Measurements from ENCODE around the gene CD58. TPM values are rescaled to one million over a fixed set of nuclear protein-coding genes. Genes with fewer than 3 reads are reported as not detected.

The CD58 gene
- total RNA-seq, 1 donor from 2014 or later = 160 TPM

GRCh38 chr1:116569776-116570357, 959 bp downstream of the CD58 start:
- Mint-ChIP-seq H3K36me3 (ENCODE audit: low read depth) (peaks cover 46% of the 10 kb centered on the region), H3K27me3 (no peaks in the 10 kb centered on the region), H3K27ac (peak overlapping the region; percentile 95), H3K9me3 (peaks cover 2% of the 10 kb centered on the region), H3K4me3 (peak overlapping the region; percentile 99), H3K4me1 (peaks cover 84% of the 10 kb centered on the region)
- ChIA-PET CTCF (interaction anchor here (1.0 to 2.2 kb wide), 9 partner anchors 10 to 84 kb away, joined by 4 to 10 read pairs (median 6); no protein-coding TSS in a partner anchor), POLR2A (interaction anchor here (0.8 to 10.0 kb wide), 15 partner anchors 11 to 194 kb away, joined by 3 to 257 read pairs (median 11); no protein-coding TSS in a partner anchor)
- intact Hi-C loops (cut with micrococcal nuclease) = loop anchor here (1.0 to 10.0 kb wide), 11 partner anchors 12 to 1092 kb away; partner anchors contain the start of genes ATP1A1, MAN1A2 and TTF2
- TF ChIP-seq, protein P1, sequence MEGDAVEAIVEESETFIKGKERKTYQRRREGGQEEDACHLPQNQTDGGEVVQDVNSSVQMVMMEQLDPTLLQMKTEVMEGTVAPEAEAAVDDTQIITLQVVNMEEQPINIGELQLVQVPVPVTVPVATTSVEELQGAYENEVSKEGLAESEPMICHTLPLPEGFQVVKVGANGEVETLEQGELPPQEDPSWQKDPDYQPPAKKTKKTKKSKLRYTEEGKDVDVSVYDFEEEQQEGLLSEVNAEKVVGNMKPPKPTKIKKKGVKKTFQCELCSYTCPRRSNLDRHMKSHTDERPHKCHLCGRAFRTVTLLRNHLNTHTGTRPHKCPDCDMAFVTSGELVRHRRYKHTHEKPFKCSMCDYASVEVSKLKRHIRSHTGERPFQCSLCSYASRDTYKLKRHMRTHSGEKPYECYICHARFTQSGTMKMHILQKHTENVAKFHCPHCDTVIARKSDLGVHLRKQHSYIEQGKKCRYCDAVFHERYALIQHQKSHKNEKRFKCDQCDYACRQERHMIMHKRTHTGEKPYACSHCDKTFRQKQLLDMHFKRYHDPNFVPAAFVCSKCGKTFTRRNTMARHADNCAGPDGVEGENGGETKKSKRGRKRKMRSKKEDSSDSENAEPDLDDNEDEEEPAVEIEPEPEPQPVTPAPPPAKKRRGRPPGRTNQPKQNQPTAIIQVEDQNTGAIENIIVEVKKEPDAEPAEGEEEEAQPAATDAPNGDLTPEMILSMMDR (IDR thresholded peaks at IDR 0.05) = no peak
- DNase-seq = no peak
- peak; percentile 5 for ATAC-seq (ENCODE audit: low read depth)

GRCh38 chr1:116569381-116569670, 1.5 kb downstream of the CD58 start:
- Mint-ChIP-seq H3K27ac (peak overlapping the region; percentile 95), H3K4me3 (peak overlapping the region; percentile 99), H3K4me1 (peaks cover 84% of the 10 kb centered on the region), H3K27me3 (no peaks in the 10 kb centered on the region), H3K9me3 (peaks cover 6% of the 10 kb centered on the region), H3K36me3 (ENCODE audit: low read depth) (peaks cover 52% of the 10 kb centered on the region)
- intact Hi-C loops (cut with micrococcal nuclease) = no loop called here
- POLR2A ChIA-PET = interaction anchor here (0.6 to 10.0 kb wide), 14 partner anchors 10 to 1064 kb away, joined by 3 to 257 read pairs (median 10); no protein-coding TSS in a partner anchor
- CTCF ChIA-PET = interaction anchor here (1.0 to 2.0 kb wide), 9 partner anchors 10 to 430 kb away, joined by 3 to 10 read pairs (median 5); no protein-coding TSS in a partner anchor
- DNase-seq (no peak), ATAC-seq (ENCODE audit: low read depth) (no peak)
- TF ChIP-seq, protein P1 (IDR thresholded peaks at IDR 0.05) = no peak

DNA sequence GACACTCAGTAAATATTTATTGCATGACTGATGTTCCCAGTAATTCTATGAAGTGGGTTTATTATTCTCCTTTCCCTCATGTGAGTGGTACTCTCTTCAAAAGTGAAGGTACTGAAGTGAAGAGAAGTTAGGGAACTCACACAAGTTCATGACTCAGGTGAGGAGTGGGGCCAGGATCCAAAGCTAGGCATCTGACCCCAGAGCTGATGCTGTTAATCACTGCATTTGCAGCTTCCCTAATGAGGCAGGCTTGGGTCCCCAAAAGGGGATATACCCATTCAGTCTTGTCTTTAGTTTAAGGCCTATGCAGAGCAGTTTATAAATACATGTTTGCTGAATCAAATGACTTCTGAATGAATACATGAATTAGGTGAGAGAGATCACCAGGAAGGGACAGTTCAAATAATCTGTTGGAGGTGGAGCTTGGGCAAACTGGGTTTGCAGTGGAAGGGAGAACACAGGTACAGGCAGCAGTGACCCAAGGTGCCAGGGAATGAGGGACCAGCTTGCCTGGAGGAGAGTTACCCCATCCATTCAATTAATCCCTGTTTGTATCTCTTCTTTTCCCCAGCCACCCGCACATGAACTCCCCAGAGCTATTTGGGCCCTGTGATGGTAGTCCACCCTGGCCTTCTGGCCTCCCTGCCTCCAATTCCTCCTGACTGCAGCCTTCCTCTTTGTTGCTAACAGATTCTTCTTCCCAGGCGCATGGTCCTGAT, 2.0 kb downstream of the CD58 start:
- intact Hi-C loops (cut with micrococcal nuclease) = no loop called here
- Mint-ChIP-seq H3K27me3 (no peaks in the 10 kb centered on the region), H3K4me3 (peak overlapping the region; percentile 99), H3K27ac (peak overlapping the region; percentile 95), H3K4me1 (peaks cover 84% of the 10 kb centered on the region), H3K36me3 (ENCODE audit: low read depth) (peaks cover 57% of the 10 kb centered on the region), H3K9me3 (peaks cover 11% of the 10 kb centered on the region)
- ChIA-PET POLR2A (interaction anchor here (0.6 to 10.0 kb wide), 15 partner anchors 10 to 1064 kb away, joined by 3 to 257 read pairs (median 10); no protein-coding TSS in a partner anchor), CTCF (interaction anchor here (1.0 to 2.0 kb wide), 9 partner anchors 9 to 430 kb away, joined by 3 to 10 read pairs (median 5); no protein-coding TSS in a partner anchor)
- ATAC-seq (ENCODE audit: low read depth) (no peak), DNase-seq (no peak)
- TF ChIP-seq, protein P1 (IDR thresholded peaks at IDR 0.05) = no peak

DNA sequence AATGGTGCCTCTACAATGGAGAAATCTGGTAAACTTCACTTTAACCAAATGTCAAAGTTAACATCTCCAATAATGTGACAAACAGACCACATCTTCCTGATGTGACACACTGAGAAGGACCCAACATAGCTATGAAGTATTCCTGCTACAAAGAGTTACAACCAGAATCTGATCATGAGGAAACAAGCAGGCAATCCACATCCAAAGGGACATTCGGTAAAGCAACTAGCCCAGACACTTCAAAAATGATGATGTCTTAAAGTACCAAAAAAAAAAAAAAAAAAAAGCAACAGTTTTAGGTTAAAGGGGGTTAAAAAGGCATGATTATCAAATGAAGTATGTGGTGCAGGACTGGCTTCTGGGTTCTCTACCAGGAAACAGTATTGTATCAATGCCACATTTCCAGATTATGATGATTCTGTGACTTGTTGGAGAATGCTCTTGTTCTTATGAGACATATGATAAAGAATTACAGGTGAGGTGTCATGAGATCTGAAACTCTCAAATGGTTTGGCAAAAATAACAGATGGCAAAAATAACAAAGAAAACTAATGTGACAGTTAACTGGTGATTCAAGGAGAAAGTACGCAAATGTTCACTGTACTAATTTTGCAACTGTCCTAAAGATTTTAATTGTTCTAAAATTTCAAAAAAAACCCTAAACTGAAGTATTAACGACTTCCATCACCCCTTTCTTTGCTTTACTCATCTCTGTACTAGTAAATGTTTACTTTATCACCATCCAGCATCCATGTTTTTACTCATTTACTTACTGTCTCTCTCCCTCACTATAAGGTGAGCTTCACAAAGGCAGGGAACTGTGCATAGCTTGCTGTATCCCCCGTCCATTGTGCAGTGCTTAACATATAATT, 2.8 kb downstream of the CD58 start:
- intact Hi-C loops (cut with micrococcal nuclease) = no loop called here
- Mint-ChIP-seq H3K4me1 (peaks cover 84% of the 10 kb centered on the region), H3K36me3 (ENCODE audit: low read depth) (peaks cover 64% of the 10 kb centered on the region), H3K27me3 (no peaks in the 10 kb centered on the region), H3K9me3 (peaks cover 12% of the 10 kb centered on the region), H3K4me3 (peak overlapping the region; percentile 99), H3K27ac (peak overlapping the region; percentile 95)
- DNase-seq (no peak), ATAC-seq (ENCODE audit: low read depth) (no peak)
- CTCF ChIA-PET = interaction anchor here (1.2 to 1.8 kb wide), 6 partner anchors 8 to 83 kb away, joined by 3 to 10 read pairs (median 6); no protein-coding TSS in a partner anchor
- POLR2A ChIA-PET = interaction anchor here (1.2 to 10.0 kb wide), 5 partner anchors 9 to 149 kb away, joined by 6 to 257 read pairs (median 48); no protein-coding TSS in a partner anchor
- TF ChIP-seq, protein P1 (IDR thresholded peaks at IDR 0.05) = no peak

All from activated B cell treated with CpG ODN at 0.5 μM for 24 hours (primary cell).